GM12801 (cell line): ENCODE measurements around the gene ABCC11.

Source experiments
- CTCF ChIP-seq: IDR thresholded peaks from one replicate; pipeline ENCODE4 v1.5.1; 2011; ENCODE audit warnings: control low read depth; ENCODE audit not compliant: insufficient read length; ENCODE audit errors: extremely low read depth

ABCC11 gene

GRCh38 chr16:48250520-48251278, 3.4 kb upstream of the ABCC11 start:
- TF ChIP-seq CTCF, result no peak

GRCh38 chr16:48246066-48246465, 1.3 kb downstream of the ABCC11 start:
- TF ChIP-seq CTCF, result no peak

- no peak for TF ChIP-seq CTCF
Observed at GRCh38 chr16:48244863-48245195, 2.5 kb downstream of the ABCC11 start.

- no peak for TF ChIP-seq CTCF
Observed at GRCh38 chr16:48244080-48244862, 3.1 kb downstream of the ABCC11 start, which contains the start of gene LONP2. Gene LONP2 (plus strand): TSS chr16:48244300. CDS start chr16:48244389, 89 bp downstream.

- no peak for TF ChIP-seq CTCF
Observed at GRCh38 chr16:48236286-48236685, 11.1 kb downstream of the ABCC11 start.

- no peak for TF ChIP-seq CTCF
Observed at GRCh38 chr16:48235556-48236136, 11.7 kb downstream of the ABCC11 start.

- TF ChIP-seq CTCF, result no peak
Observed at GRCh38 chr16:48235058-48235555, 12.2 kb downstream of the ABCC11 start.
